K562 (cell line): Measurements from ENCODE around the gene METTL21C. TPM values are rescaled to one million over a fixed set of nuclear protein-coding genes. Genes with fewer than 3 reads are reported as not detected.

Experiments used
- ATAC-seq: fragments of 200-7000 bp; cut with Tn5 transposase; 3 replicates; pipeline ENCODE4 v1.9.1; 2020; ENCODE audit warnings: moderate library complexity
- BruUV-seq: library from RNA; stranded (reverse); fragments of 400-500 nt; replicated peaks from 2 replicates; lab custom pipeline; 2021; lab: Mats Ljungman, UMichigan
- CTCF ChIA-PET: fragments of 300-600 bp; formaldehyde crosslinking; extraction: SDS; loops from one replicate; lab custom pipeline; 2021; ENCODE audit warnings: low intra/inter-chr PET ratio; lab: Yijun Ruan, JAX
- POLR2A ChIA-PET: fragments of 300-600, 350-650 bp; sonication (Branson Sonifier 250); formaldehyde crosslinking; extraction: SDS; loops from one replicate; lab custom pipeline; 2021; ENCODE audit warnings: antibody characterized with exemption, inconsistent platforms; lab: Yijun Ruan, JAX
- DNase-seq, 4 experiments: peaks; one replicate each; pipeline versions ENCODE4 v3.0.0 to v3.0.0-alpha.2; 2011 to 2018; ENCODE audit warnings: low spot score in 3 of 4, mixed read lengths in 3 of 4; ENCODE audit errors: extremely low read depth in 1 of 4
- FAIRE-seq: peaks from 2 replicates; lab custom pipeline; 2011; peaks lifted over from hg19 to GRCh38; lab: Jason Lieb, UNC
- H2AFZ ChIP-seq: 2 replicates; pipeline ENCODE4 v1.6.0; 2011; ENCODE audit warnings: low read depth, low read length, control low read depth, inconsistent platforms
- H3K27ac ChIP-seq: fragments of 200-600 bp; 3 replicates; pipeline ENCODE4 v1.8.0; 2011; ENCODE audit warnings: low read depth, mild to moderate bottlenecking, control low read depth, inconsistent platforms, low read length, moderate library complexity, mixed read lengths; ENCODE audit errors: extremely low read depth
- H3K27me3 ChIP-seq, 2 experiments: fragments of 300-600 bp in 1 of 2; 2 replicates in 1 of 2; 3 replicates in 1 of 2; pipeline versions ENCODE4 v1.6.0 to v1.8.0; 2011; ENCODE audit warnings: inconsistent platforms in 2 of 2, low read length in 2 of 2, mild to moderate bottlenecking in 1 of 2, mixed read lengths in 1 of 2, moderate library complexity in 1 of 2; ENCODE audit not compliant: control insufficient read depth in 2 of 2, insufficient read depth in 2 of 2
- H3K36me3 ChIP-seq: fragments of 300-600 bp; 3 replicates; pipeline ENCODE4 v1.8.0; 2011; ENCODE audit warnings: mild to moderate bottlenecking, low read length, inconsistent platforms; ENCODE audit not compliant: control insufficient read depth, insufficient read depth
- H3K4me1 ChIP-seq, 2 experiments: fragments of 200-600 bp in 1 of 2; replicated peaks in 1 of 2; 2 replicates in 1 of 2; 3 replicates in 1 of 2; pipeline versions ENCODE4 v1.5.1 to v1.8.0; 2011; ENCODE audit warnings: inconsistent platforms in 2 of 2, low read length in 2 of 2, mild to moderate bottlenecking in 1 of 2, mixed read lengths in 1 of 2, moderate library complexity in 1 of 2; ENCODE audit not compliant: control insufficient read depth in 2 of 2, insufficient read depth in 2 of 2
- H3K4me2 ChIP-seq: 2 replicates; pipeline ENCODE4 v1.6.1; 2011; ENCODE audit warnings: low read length, control low read depth, inconsistent platforms, mixed read lengths; ENCODE audit not compliant: insufficient read depth
- H3K4me3 ChIP-seq: fragments of 200-600 bp; sonication (generic), shearing (Covaris generic); 2 replicates; pipeline ENCODE4 v1.5.1; 2016; ENCODE audit warnings: control low read depth, inconsistent platforms
- H3K79me2 ChIP-seq: fragments of 200-600 bp; 3 replicates; pipeline ENCODE4 v1.8.0; 2011; ENCODE audit warnings: low read length, inconsistent platforms; ENCODE audit not compliant: control insufficient read depth, insufficient read depth
- H3K9ac ChIP-seq, 2 experiments: 2 replicates each; pipeline versions ENCODE4 v1.6.0 to v1.6.1; 2011; ENCODE audit warnings: low read depth in 2 of 2, low read length in 2 of 2, control low read depth in 1 of 2, inconsistent platforms in 1 of 2, mild to moderate bottlenecking in 1 of 2, mixed read lengths in 1 of 2; ENCODE audit not compliant: insufficient read depth in 1 of 2
- H3K9me1 ChIP-seq: one replicate; pipeline ENCODE4 v1.6.0; 2011; ENCODE audit warnings: inconsistent platforms, mild to moderate bottlenecking, low read length, moderate library complexity; ENCODE audit not compliant: control insufficient read depth, insufficient read depth
- H3K9me3 ChIP-seq: replicated peaks from 2 replicates; pipeline ENCODE4 v1.5.1; 2011; ENCODE audit warnings: low read depth, low read length, inconsistent platforms; ENCODE audit not compliant: control insufficient read depth, insufficient read depth
- H4K20me1 ChIP-seq: replicated peaks from 2 replicates; pipeline ENCODE4 v1.6.1; 2011; ENCODE audit warnings: low read length, inconsistent platforms, mixed read lengths; ENCODE audit not compliant: control insufficient read depth, insufficient read depth
- BMI1 ChIP-seq: fragments of 150-350 bp; IDR thresholded peaks from 2 replicates; pipeline ENCODE4 v1.6.1; 2014; ENCODE audit warnings: low read length
- CXXC5 ChIP-seq: fragments of 250-450 bp; sonication (Bioruptor Pico); IDR thresholded peaks from 2 replicates; pipeline ENCODE4 v1.8.0; 2022; ENCODE audit warnings: inconsistent platforms, mild to moderate bottlenecking, moderate library complexity
- GATAD2B ChIP-seq: fragments of 450-650 bp; IDR thresholded peaks from 2 replicates; pipeline ENCODE4 v1.6.1; 2017; ENCODE audit warnings: mild to moderate bottlenecking, borderline replicate concordance
- HDGF ChIP-seq: fragments of 450-650 bp; IDR thresholded peaks from 2 replicates; pipeline ENCODE4 v1.6.1; 2016
- KAT2B ChIP-seq: IDR thresholded peaks from one replicate; pipeline ENCODE4 v1.6.1; 2012; ENCODE audit warnings: low read depth, mild to moderate bottlenecking, control low read depth, inconsistent platforms, low read length, moderate library complexity
- KLF1 ChIP-seq: fragments of 450-650 bp; IDR thresholded peaks from 2 replicates; pipeline ENCODE4 v1.6.1; 2016; ENCODE audit warnings: missing genetic modification characterization, missing compliant biosample characterization
- MTA1 ChIP-seq: fragments of 450-650 bp; IDR thresholded peaks from 2 replicates; pipeline ENCODE4 v1.6.1; 2017; ENCODE audit warnings: borderline replicate concordance
- MYBL2 ChIP-seq, 2 experiments: fragments of 450-650 bp in 1 of 2; sonication (generic) in 1 of 2; formaldehyde crosslinking in 1 of 2; IDR thresholded peaks; 2 replicates each; pipeline versions ENCODE4 v1.6.1 to v1.8.1; 2017 to 2022; ENCODE audit warnings: borderline replicate concordance in 1 of 2, inconsistent platforms in 1 of 2, low read depth in 1 of 2, mild to moderate bottlenecking in 1 of 2, missing genetic modification reagents in 1 of 2, moderate library complexity in 1 of 2
- NELFE ChIP-seq: IDR thresholded peaks from 2 replicates; pipeline ENCODE4 v1.6.1; 2011; ENCODE audit warnings: mild to moderate bottlenecking; ENCODE audit not compliant: insufficient read depth, insufficient read length
- SETDB1 ChIP-seq: IDR thresholded peaks from one replicate; pipeline ENCODE4 v1.6.1; 2012; ENCODE audit warnings: low read length, control low read depth, inconsistent platforms
- SMAD3 ChIP-seq: fragments of 450-650 bp; formaldehyde crosslinking; conservative IDR thresholded peaks from 2 replicates; pipeline ENCODE4 v1.4.0; 2020; ENCODE audit warnings: mild to moderate bottlenecking
- STAT5A ChIP-seq: IDR thresholded peaks from 2 replicates; pipeline ENCODE4 v1.6.1; 2012; ENCODE audit warnings: low read length, inconsistent platforms, borderline replicate concordance
- ZBTB17 ChIP-seq: fragments of 450-650 bp; formaldehyde crosslinking; IDR thresholded peaks from 2 replicates; pipeline ENCODE4 v1.4.0; 2020; ENCODE audit warnings: mild to moderate bottlenecking
- WGBS: fragments of 100-300 bp; shearing (Covaris generic); methylation state at CpG from one replicate; pipeline ENCODE4 v1.1.6; 2016; ENCODE audit warnings: low coverage, mixed read lengths; ENCODE audit not compliant: insufficient coverage; ENCODE audit errors: missing lambda C conversion rate; 5-methylcytosine and 5-hydroxymethylcytosine counted together
- in situ Hi-C: fragments of 300-500 bp; cut with MboI; formaldehyde crosslinking; loops from 4 replicates; pipeline ENCODE4 v1.15.0; 2018; ENCODE audit warnings: inconsistent platforms, mixed read lengths
- intact Hi-C: fragments of 100-400 bp; cut with micrococcal nuclease; formaldehyde crosslinking; loops from 2 replicates; pipeline ENCODE4 v1.14.2; 2022
- polyA plus RNA-seq, 8 experiments: library from polyadenylated mRNA; depleted of rRNA in 4 of 8; stranded (reverse) in 5 of 8; unstranded in 3 of 8; fragments of >200 nt; fragmentation: Nextera tagmentation in 2 of 8; fragmentation: Illumina TruSeq in 1 of 8; extraction: Ambion mirVana in 2 of 8; extraction: Trizol in 1 of 8; gene quantifications; 2 replicates each; pipeline versions ENCODE4 v1.2.1 to v1.2.3, GENCODE V29; 2011 to 2014; ENCODE audit warnings: inconsistent platforms in 1 of 8, missing spikeins in 1 of 8
- total RNA-seq, 7 experiments: library from RNA; depleted of rRNA in 6 of 7; stranded (reverse); fragments of >200 nt in 6 of 7; fragmentation: Illumina TruSeq in 2 of 7; extraction: Trizol in 2 of 7; gene quantifications; 2 replicates each; pipeline versions ENCODE4 v1.2.1 to v1.2.3, GENCODE V29; 2011 to 2021; ENCODE audit warnings: low replicate concordance in 1 of 7
- TF ChIP-seq, protein P1 (sequence below): sonication (generic); formaldehyde crosslinking; IDR thresholded peaks from 2 replicates; pipeline ENCODE4 v1.8.0; 2022; ENCODE audit warnings: missing genetic modification reagents, mild to moderate bottlenecking, borderline replicate concordance
- TF ChIP-seq, protein P2 (sequence below): fragments of 250-450 bp; sonication (Bioruptor Pico); IDR thresholded peaks from 2 replicates; pipeline ENCODE4 v1.8.0; 2021; ENCODE audit warnings: borderline replicate concordance, mild to moderate bottlenecking, moderate library complexity; ENCODE audit not compliant: poor library complexity, severe bottlenecking
- TF ChIP-seq, protein P3 (sequence below): sonication (generic); formaldehyde crosslinking; IDR thresholded peaks from 2 replicates; pipeline ENCODE4 v1.8.1; 2023; ENCODE audit warnings: mild to moderate bottlenecking, missing genetic modification reagents, moderate library complexity
- TF ChIP-seq, protein P4 (sequence below): fragments of 250-450 bp; sonication (Bioruptor Pico); IDR thresholded peaks from 2 replicates; pipeline ENCODE4 v1.5.0; 2020; ENCODE audit warnings: mild to moderate bottlenecking

METTL21C gene
- total and polyA plus RNA-seq, 9 of the 15 experiments (the other 6 are each of a cell fraction or from before 2014, with no cell fraction given): not detected

DNA sequence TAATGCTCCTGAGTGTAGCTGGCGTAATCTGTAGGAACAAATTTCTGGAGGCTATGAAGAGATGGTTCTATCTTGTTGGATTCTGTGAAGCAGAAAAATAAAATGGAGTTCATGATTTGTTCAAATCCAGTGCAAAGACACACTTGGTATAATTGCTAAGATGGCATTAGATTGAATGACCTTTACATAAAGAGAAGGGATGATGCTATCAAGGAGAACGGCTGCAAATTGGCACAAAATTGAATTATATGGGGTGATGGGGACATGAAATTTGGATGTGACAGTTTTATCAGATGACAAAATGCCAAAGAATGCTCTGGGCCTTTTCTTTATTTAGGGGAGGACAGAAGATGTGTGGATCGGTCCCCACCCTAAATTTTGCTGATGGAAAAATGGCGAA, 4.0 kb downstream of the METTL21C start:
- 5% methylated on average over 2 of the region's 4 CpGs for WGBS
- H4K20me1 ChIP-seq: no peaks in the 10 kb centered on the region
- intact Hi-C loops (no loop called here), in situ Hi-C loops (no loop called here)
- H3K9ac ChIP-seq: no peak overlapping the region
- no peaks in the 10 kb centered on the region for H3K9me3 ChIP-seq
- H3K36me3 ChIP-seq: no peaks in the 10 kb centered on the region
- DNase-seq: no peak
- ATAC-seq: no peak
- FAIRE-seq: no peak
- CTCF ChIA-PET: no interaction called here
- POLR2A ChIA-PET: interaction anchor here (0.6 kb wide), 1 partner anchor 1159 kb away, joined by 3 read pairs; no protein-coding TSS in a partner anchor
- H3K27me3 ChIP-seq: peaks cover 10 to 38% of the 10 kb centered on the region in 2 experiments; a peak in 3 of 5 replicates
- H3K4me2 ChIP-seq: no peak overlapping the region
- H3K4me3 ChIP-seq: no peak overlapping the region
- no peaks in the 10 kb centered on the region for H3K79me2 ChIP-seq
- H2AFZ ChIP-seq: no peak overlapping the region
- no peaks in the 10 kb centered on the region for H3K4me1 ChIP-seq
- no peak overlapping the region for H3K27ac ChIP-seq
- no peaks in the 10 kb centered on the region for H3K9me1 ChIP-seq
- no TSS peak for BruUV-seq
- no peak for TF ChIP-seq KAT2B
- TF ChIP-seq, protein P1, sequence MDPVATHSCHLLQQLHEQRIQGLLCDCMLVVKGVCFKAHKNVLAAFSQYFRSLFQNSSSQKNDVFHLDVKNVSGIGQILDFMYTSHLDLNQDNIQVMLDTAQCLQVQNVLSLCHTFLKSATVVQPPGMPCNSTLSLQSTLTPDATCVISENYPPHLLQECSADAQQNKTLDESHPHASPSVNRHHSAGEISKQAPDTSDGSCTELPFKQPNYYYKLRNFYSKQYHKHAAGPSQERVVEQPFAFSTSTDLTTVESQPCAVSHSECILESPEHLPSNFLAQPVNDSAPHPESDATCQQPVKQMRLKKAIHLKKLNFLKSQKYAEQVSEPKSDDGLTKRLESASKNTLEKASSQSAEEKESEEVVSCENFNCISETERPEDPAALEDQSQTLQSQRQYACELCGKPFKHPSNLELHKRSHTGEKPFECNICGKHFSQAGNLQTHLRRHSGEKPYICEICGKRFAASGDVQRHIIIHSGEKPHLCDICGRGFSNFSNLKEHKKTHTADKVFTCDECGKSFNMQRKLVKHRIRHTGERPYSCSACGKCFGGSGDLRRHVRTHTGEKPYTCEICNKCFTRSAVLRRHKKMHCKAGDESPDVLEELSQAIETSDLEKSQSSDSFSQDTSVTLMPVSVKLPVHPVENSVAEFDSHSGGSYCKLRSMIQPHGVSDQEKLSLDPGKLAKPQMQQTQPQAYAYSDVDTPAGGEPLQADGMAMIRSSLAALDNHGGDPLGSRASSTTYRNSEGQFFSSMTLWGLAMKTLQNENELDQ: no peak
- TF ChIP-seq SMAD3: no peak
- TF ChIP-seq, protein P2, sequence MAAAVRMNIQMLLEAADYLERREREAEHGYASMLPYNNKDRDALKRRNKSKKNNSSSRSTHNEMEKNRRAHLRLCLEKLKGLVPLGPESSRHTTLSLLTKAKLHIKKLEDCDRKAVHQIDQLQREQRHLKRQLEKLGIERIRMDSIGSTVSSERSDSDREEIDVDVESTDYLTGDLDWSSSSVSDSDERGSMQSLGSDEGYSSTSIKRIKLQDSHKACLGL (CRISPR knock-in tag): no peak
- TF ChIP-seq NELFE: no peak
- no peak for TF ChIP-seq BMI1
- no peak for TF ChIP-seq HDGF
- TF ChIP-seq, protein P3, sequence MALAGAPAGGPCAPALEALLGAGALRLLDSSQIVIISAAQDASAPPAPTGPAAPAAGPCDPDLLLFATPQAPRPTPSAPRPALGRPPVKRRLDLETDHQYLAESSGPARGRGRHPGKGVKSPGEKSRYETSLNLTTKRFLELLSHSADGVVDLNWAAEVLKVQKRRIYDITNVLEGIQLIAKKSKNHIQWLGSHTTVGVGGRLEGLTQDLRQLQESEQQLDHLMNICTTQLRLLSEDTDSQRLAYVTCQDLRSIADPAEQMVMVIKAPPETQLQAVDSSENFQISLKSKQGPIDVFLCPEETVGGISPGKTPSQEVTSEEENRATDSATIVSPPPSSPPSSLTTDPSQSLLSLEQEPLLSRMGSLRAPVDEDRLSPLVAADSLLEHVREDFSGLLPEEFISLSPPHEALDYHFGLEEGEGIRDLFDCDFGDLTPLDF (CRISPR knock-in tag): no peak
- TF ChIP-seq CXXC5 (CRISPR knock-in tag): no peak
- TF ChIP-seq, protein P4, sequence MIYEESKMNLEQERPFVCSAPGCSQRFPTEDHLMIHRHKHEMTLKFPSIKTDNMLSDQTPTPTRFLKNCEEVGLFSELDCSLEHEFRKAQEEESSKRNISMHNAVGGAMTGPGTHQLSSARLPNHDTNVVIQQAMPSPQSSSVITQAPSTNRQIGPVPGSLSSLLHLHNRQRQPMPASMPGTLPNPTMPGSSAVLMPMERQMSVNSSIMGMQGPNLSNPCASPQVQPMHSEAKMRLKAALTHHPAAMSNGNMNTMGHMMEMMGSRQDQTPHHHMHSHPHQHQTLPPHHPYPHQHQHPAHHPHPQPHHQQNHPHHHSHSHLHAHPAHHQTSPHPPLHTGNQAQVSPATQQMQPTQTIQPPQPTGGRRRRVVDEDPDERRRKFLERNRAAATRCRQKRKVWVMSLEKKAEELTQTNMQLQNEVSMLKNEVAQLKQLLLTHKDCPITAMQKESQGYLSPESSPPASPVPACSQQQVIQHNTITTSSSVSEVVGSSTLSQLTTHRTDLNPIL (CRISPR knock-in tag): no peak
- TF ChIP-seq MYBL2 (IDR thresholded peaks at IDR 0.05; ENCODE audit: low read depth): no peak
- no peak for TF ChIP-seq MYBL2 (CRISPR knock-in tag; IDR thresholded peaks at IDR 0.05; ENCODE audit: borderline replicate concordance)
- TF ChIP-seq STAT5A: no peak
- no peak for TF ChIP-seq MTA1
- no peak for TF ChIP-seq KLF1 (tag)
- TF ChIP-seq GATAD2B: no peak
- no peak for TF ChIP-seq SETDB1
- TF ChIP-seq ZBTB17 (CRISPR knock-in tag): no peak
